SW 1271 (cell line): Measurements from ENCODE around the gene SLC2A1.
"Not testable (repeated sequence)": the region's sequence is repeated elsewhere in the genome, so short reads cannot be mapped to it uniquely, and the experiment has no call there.

Experiments used
- DNase-seq, 2 experiments: peaks; one replicate each; lab custom pipeline; 2025; lab: John Stamatoyannopoulos, UW

SLC2A1 gene

DNA sequence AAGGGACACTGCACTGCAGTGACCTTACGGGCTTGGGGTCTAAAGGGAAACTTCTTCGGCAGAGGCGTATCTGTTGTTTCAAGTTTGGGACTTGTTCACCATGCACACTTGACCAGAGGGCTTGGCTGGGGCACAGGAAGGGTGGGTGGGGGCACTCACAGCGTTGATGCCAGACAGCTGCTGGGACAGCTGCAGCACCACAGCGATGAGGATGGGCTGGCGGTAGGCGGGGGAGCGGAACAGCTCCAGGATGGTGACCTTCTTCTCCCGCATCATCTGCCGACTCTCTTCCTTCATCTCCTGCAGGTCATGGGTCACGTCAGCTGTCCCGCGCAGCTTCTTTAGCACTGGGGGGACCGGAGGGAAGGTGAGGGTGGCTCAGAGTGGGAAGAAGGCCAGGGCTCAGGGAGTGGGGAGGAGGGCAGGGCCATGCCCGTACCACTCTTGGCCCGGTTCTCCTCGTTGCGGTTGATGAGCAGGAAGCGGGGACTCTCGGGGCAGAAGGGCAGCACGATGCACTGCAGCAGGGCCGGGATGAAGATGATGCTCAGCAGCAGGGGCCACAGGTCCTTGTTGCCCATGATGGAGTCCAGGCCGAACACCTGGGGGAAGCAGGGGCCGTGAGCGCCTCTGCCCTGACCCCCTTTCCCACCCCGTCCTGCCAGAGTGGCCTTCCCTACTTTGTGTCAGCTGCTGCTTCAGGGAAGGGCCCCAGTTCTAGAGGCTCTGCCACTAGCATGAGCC lies 29.1 kb downstream of the SLC2A1 start:
- DNase-seq = no peak

- no peak for DNase-seq
Observed at GRCh38 chr1:42928859-42929258, 29.8 kb downstream of the SLC2A1 start.

DNA sequence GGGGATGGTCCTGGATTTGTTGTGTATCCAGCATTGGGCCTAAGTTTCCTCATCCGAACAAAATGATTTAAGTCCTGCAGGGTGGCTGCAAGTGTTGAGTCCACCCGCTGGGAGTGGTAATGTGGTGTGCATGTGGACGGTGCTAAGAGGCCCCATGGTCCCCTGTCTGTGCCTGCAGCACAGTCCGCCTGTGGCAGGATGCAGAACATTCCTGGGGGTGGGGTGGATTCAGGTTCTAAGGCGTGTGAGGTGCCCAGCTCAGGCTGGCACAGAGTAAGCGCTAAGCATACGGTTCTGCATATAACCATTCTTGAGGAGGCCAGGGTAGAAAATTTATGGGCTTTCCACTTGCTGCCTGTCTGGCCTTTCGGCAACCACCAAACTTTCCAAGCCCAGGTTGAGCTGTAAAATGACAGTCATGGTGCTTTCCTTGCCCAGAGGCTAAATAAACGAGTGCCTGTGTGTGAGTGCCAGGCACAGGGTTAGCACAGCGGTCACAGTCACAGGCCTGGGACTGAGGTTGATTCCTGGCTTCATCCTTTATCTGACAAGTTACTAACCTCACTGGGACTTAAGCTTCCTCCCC lies 30.7 kb downstream of the SLC2A1 start:
- DNase-seq = no peak

- DNase-seq = no peak
Observed at GRCh38 chr1:42927274-42927841, 31.3 kb downstream of the SLC2A1 start.

GRCh38 chr1:42926879-42927242 lies 31.8 kb downstream of the SLC2A1 start:
- no peak for DNase-seq

DNA sequence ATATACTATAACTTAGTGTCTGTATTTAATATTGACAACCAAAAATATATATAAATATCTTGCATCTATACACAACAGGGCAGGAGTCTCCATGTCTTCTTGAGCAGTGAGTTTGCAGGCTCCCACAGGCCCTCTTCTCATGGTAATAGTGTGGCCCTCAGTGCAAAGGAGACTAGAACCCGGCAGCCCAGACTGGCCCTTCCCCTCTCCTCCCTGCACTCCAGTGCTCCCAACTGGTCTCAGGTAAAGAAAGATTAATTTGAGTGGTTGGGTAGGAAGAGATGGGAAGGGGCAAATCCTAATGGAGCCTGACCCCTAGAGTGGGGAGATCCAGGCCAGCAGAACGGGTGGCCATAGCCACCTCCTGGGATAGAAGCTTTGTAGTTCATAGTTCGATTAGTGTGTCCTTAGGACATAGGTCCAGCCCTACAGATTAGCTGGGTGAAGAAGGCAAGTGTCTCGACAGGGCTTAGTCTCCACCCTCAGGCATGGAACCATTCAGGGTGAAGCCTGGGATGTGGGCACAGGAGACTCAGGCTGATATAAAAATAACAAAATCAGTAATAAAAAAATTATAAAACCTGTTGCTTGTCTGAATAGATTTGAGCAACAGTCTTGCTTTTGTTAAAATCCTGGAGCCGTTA lies 32.3 kb downstream of the SLC2A1 start:
- DNase-seq = no peak

DNA sequence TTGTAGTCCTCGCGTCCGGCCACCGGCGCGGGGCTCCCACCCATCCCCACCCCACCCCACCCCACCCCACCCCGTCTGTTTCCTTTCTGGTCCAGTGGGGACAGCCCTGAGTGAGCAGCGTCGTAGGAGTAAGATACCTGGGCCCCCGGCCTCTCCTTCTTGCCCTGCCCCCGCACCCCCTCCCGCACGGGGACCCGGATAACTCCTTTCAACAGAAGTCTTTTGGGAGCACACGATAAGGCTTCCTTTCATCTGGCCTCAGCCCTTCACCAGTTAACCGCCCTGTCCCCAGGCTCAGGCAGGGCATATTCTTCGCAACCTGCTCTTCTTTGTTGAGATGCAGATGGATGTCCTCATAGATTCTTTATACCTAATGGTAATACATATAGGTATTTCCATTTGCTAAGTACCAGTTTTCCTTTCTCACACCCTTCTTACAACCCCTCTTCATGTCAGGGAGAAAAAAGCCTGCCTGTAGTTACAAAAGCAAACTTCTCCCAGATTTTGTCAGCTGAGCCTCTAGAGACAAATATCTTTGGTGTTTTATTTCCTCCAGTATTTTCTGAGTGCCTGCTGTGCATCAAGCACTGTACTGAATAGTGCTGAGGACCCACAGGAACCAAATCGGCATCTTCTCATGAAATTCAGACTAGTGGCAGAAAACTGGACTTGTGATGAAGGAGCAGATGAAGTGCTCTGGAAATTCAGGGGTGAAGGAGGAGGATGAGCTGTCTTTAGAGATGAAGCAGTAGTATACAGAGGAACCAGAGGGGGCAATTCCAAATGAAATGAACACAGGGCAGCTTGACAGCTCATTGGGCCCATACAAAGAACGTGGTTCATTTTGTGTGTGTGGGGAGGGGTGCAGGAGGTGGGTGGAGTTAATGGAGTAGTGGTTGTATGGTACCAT lies 33.6 kb downstream of the SLC2A1 start:
- DNase-seq = peak in 1 of 2 experiments; percentile 41

DNA sequence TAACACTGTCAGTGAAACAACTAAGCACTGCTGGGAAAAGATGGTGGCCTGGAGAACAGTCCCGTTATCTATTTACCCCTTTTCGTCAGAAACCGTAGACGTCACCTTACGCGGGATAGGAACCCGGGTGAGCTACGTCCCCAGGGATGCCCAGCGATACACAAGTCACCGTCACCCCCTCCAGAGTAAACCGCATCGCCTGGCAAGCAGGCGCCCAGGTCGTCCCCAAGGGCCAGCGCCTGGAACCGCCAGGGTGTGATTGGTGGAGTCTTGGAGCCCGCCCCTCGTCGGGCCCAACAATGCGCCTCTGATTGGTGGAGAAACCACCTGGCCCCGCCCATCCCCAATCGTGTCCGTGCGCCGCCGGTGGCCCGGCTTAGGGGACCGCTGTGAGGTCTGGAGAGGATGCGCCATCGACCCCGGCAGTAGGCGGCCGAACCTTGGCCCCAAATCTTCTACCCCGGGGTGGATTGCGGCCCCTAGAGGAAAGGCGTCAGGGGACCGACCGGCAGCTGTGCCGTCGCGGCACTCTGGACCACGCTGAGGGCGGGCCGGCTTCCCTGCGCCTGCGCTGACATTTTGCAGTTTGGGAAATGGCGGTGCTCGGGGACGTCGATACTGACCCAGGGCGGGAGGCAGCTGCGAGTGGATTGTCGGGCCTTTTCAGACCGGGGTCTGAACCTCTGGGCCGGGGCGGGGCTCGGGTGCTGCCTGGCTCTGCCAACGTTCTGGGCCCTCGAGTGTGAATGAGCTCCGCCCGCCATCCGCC lies 34.4 kb downstream of the SLC2A1 start:
- peak; percentile 86 to 88 for DNase-seq

DNA sequence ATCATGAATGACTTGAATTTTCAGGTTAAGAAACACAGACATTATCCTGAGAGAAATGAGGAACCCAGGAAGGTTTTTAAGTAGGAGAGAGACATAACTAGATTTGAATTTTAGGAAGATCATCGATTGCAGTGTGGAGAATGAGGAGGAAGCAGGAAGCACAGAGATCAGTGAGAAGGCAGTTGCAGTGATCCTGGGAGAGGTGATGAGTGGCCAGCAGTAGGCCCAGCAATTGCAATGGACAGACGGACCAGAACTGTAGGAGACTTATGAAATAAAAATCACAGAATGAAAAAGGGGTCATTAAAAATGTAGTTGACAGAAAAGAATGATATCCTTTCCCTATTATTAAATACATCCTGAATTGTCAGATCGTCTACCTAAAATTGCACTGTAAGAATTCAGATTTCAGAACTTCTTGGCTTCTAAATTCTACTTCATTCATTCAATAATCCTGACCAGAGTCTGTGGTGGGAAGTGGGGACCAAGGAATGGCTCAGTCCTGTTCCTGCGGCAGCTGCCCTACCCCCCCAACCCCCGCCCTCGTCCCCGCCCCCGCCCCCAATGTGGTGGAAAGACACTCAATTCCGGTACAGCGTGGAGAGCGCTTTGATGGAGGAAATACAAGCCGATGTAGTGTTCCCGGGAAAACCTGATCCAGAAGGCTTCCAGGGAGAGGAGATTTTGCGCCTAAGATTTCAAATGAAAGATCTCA lies 35.1 kb downstream of the SLC2A1 start:
- no peak for DNase-seq

DNA sequence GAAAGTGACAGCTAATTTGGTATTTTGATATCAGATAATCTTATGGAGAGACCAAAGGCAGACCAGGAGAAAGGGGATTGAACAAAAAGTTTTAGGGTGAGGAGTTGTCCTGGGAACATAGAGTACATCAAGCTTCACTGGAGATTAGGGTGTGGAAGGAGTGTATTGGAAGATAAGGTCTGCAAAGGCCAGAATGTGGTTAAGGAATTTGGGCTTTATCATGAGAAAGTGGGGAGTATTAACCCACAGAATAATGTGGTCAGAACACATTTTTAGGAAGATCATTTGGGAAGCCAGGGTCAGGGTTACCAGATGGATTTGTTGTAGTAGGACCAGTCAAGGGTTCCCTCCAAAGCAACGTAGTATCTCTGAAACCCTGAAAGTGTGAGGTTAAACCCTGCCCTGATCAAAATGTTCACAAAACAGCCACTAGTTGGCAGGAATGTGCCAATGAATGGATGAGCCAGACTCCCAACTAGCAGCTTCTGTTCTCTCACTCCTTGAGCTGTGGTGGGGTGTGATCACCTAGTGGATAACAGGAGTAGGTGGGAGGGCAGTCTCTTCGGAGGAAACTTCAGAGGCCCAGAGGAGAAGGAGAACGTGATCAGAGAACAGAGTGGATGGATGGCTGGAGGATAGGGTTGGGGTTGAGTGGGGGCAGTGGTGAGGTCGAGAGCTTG lies 35.8 kb downstream of the SLC2A1 start:
- DNase-seq = peak; percentile 45 to 79

DNA sequence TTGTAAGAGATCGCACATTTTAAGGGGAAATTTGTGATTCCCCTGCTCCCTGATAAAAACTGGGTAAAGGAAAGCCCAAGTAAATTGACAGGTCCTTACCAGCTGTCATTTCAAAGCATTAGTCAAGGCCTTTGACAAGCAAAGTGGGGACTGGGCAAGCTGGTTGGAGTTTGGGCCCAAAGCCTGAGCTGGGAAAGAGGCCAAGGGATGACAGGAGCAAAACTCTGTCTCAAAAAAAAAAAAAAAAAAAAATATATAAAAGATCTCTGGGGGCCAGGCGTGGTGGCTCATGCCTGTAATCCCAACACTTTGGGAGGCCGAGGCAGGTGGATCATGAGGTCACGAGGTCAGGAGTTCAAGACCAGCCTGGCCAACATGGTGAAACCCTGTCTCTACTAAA lies 36.9 kb downstream of the SLC2A1 start:
- no peak for DNase-seq

GRCh38 chr1:42919651-42920050 lies 39.0 kb downstream of the SLC2A1 start:
- DNase-seq = not testable (repeated sequence)

GRCh38 chr1:42917241-42917495 lies 41.5 kb downstream of the SLC2A1 start:
- no peak for DNase-seq

DNA sequence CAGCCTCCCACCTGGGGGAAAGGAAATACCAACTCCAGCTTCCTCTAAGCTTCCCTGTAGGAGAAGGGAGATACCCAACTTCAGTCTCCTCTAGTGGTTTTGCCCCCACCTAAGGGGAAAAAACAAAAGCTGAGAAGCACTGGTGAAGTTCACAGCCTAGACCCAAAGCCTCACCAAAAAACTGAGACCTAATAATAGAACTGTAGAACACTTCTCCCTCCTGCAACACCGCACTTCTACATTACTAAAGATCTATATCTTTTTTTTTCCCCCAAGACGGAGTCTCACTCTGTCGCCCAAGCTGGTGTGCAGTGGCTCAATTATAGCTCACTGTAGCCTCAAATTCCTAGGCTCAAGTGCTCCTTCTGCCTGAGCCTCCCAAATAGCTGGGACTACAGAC lies 43.2 kb downstream of the SLC2A1 start:
- DNase-seq = no peak

DNA sequence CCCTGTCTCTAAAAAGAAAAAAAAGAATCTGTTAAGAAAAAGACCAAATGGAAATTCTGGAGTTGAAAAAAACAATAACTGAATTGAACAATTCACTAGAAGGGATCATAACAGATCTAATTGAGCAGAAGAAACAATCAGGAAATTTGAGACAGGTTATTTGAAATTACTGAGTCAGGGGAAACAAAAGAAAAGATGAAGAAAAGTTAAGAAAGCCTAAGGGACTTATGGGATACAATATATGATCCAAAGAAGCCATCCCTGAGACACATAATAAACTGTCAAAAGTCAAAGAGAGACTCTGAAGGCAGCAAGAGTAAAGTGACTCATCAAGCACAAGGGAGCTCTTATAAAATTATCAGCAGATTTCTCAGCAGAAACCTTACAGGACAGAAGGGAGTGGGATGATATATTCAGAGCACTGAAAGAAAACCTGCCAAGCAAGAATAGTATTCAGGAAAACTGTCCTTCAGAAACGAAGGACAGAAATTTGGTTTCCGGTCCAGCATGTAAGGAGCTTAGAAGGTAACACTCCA lies 44.5 kb downstream of the SLC2A1 start:
- no peak for DNase-seq

- DNase-seq = peak in 1 of 2 experiments; percentile 72
Observed at GRCh38 chr1:42913426-42914091, 45.1 kb downstream of the SLC2A1 start.

- DNase-seq = no peak
Observed at GRCh38 chr1:42910985-42911384, 47.7 kb downstream of the SLC2A1 start.

DNA sequence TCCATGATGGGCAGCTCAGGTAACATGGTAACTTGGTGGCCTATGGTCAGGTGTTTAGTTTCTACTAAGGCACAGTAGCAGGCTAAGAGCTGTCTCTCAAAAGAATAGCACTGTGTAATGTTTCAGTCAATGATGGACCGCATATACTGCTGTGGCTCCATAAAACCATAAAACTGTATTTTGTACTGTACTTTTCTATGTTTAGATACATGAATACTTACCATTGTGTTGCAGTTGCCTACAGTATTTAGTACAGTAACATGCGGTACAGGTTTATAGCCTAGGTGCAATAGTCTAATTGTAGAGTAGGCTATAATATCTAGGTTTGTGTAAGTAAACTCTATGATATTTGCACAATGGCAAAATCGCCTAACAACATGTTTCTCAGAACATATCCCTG lies 50.6 kb downstream of the SLC2A1 start:
- DNase-seq = no peak

DNA sequence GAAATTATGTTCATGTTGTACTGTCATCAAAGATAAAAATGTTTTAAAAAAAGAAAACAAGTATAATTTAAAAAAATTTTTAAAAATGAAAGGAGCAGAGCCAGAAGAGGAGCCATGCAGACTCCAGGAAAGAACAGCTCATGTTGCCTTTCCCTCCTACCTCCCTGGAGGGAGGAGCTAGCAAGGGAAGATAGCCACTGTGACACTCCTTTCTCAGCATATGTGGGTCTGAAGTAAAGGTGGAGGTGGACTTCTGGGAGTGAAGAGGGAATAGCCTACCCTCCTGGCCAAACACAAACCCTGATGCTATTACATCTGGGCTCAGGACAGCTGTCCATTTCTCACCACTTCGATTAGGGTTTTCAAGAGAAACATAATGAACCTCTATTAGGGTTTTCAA lies 54.2 kb downstream of the SLC2A1 start:
- no peak for DNase-seq
